ENCODE results near the gene SMIM44. TPM values are rescaled to one million over a fixed set of nuclear protein-coding genes. Genes with fewer than 3 reads are reported as not detected.
A peak's percentile ranks its signal among the peaks of the same experiment; 100 is the strongest.

SMIM44 gene
- total and polyA plus RNA-seq, 9 of the 15 experiments (the other 6 are each of a cell fraction or from before 2014, with no cell fraction given): not detected

GRCh38 chr19:3503036-3503572 lies 19.9 kb upstream of the SMIM44 start:
- intact Hi-C loops (cut with micrococcal nuclease): no loop called here
- 13% methylated on average over 13 of the region's 13 CpGs for WGBS (ENCODE audit: insufficient coverage, low coverage, missing lambda C conversion rate)
- TF ChIP-seq RBM15 (IDR thresholded peaks at IDR 0.05; ENCODE audit: insufficient read depth, low read length) (no peak), ZNF79 (CRISPR knock-in tag; IDR thresholded peaks at IDR 0.05; ENCODE audit: low read depth) (no peak), TCF7L2 (IDR thresholded peaks at IDR 0.05; ENCODE audit: low read depth, low read length) (no peak), POU5F1 (IDR thresholded peaks at IDR 0.05; ENCODE audit: borderline replicate concordance, low read depth, low read length, partially characterized antibody) (no peak), CCNT2 (IDR thresholded peaks at IDR 0.05; ENCODE audit: borderline replicate concordance, extremely low read depth, insufficient read length, low read depth, low read length) (peak; percentile 15), SMARCA4 (IDR thresholded peaks at IDR 0.05) (no peak), ZNF318 (IDR thresholded peaks at IDR 0.05; ENCODE audit: borderline replicate concordance in 1 of 2, low read depth in 1 of 2) (no peak), E2F3 (CRISPR knock-in tag; IDR thresholded peaks at IDR 0.05) (no peak), PHB (CRISPR knock-in tag; IDR thresholded peaks at IDR 0.05) (no peak), TCF3 (CRISPR knock-in tag; IDR thresholded peaks at IDR 0.05) (peak; percentile 69), ZNF253 (CRISPR knock-in tag; conservative IDR thresholded peaks at IDR 0.05) (no peak)
- TF ChIP-seq, protein P1, sequence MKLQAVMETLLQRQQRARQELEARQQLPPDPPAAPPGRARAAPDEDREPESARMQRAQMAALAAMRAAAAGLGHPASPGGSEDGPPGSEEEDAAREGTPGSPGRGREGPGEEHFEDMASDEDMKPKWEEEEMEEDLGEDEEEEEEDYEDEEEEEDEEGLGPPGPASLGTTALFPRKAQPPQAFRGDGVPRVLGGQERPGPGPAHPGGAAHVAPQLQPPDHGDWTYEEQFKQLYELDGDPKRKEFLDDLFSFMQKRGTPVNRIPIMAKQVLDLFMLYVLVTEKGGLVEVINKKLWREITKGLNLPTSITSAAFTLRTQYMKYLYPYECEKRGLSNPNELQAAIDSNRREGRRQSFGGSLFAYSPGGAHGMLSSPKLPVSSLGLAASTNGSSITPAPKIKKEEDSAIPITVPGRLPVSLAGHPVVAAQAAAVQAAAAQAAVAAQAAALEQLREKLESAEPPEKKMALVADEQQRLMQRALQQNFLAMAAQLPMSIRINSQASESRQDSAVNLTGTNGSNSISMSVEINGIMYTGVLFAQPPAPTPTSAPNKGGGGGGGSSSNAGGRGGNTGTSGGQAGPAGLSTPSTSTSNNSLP (IDR thresholded peaks at IDR 0.05; ENCODE audit: borderline replicate concordance, low read depth, low read length): no peak

More at GRCh38 chr19:3503036-3503572, 19.9 kb upstream of the SMIM44 start:
- H3K9ac ChIP-seq (ENCODE audit: insufficient read depth in 1 of 2, low read depth in 2 of 2, low read length in 2 of 2): peak overlapping the region in 1 of 2 experiments; percentile 78; a peak in 2 of 4 replicates
- DNase-seq (ENCODE audit: extremely low read depth in 1 of 4, low spot score in 3 of 4) (peak in 2 of 4 experiments; percentile 56 to 82), ATAC-seq (no peak), FAIRE-seq (peak; percentile 35)
- peaks cover 46% of the 10 kb centered on the region for H3K79me2 ChIP-seq (ENCODE audit: control insufficient read depth, insufficient read depth, low read length)
- ChIA-PET CTCF (ENCODE audit: low intra/inter-chr PET ratio) (no interaction called here), POLR2A (interaction anchor here (0.9 to 1.3 kb wide), 4 partner anchors 10 to 24 kb away, joined by 3 to 5 read pairs (median 4); no protein-coding TSS in a partner anchor)
- in situ Hi-C loops (cut with MboI): no loop called here
- peaks cover 6% of the 10 kb centered on the region; the same call in 2 of the 3 replicates for H3K36me3 ChIP-seq (ENCODE audit: control insufficient read depth, insufficient read depth, low read length)
- H2AFZ ChIP-seq (ENCODE audit: low read depth, low read length): peak overlapping the region; percentile 80
- H3K27ac ChIP-seq (ENCODE audit: extremely low read depth, low read depth, low read length): peak overlapping the region; percentile 53; the same call in 2 of the 3 replicates
- no TSS peak for BruUV-seq (replicated peaks)
- H3K9me3 ChIP-seq (replicated peaks; ENCODE audit: control insufficient read depth, insufficient read depth, low read depth, low read length): no peaks in the 10 kb centered on the region
- peaks cover 18 to 51% of the 10 kb centered on the region in 2 experiments; a peak in 4 of 5 replicates for H3K4me1 ChIP-seq (replicated peaks in 1 of 2; ENCODE audit: control insufficient read depth in 2 of 2, insufficient read depth in 2 of 2, low read length in 2 of 2)
- H3K4me3 ChIP-seq: no peak overlapping the region
- peak overlapping the region; percentile 56 for H3K4me2 ChIP-seq (ENCODE audit: insufficient read depth, low read length)
- no peaks in the 10 kb centered on the region for H3K27me3 ChIP-seq (ENCODE audit: control insufficient read depth in 2 of 2, insufficient read depth in 2 of 2, low read length in 2 of 2)
- H3K9me1 ChIP-seq (ENCODE audit: control insufficient read depth, insufficient read depth, low read length): peaks cover 2% of the 10 kb centered on the region
- peaks cover 7% of the 10 kb centered on the region; the same call in 1 of the 2 replicates for H4K20me1 ChIP-seq (replicated peaks; ENCODE audit: control insufficient read depth, insufficient read depth, low read length)

Data from K562 (cell line).